Esophagus squamous epithelium (tissue), 5 donors: ENCODE results near the gene PRMT7. TPM values are rescaled to one million over a fixed set of nuclear protein-coding genes. Genes with fewer than 3 reads are reported as not detected.

Source experiments
- DNase-seq: peaks from one replicate; lab custom pipeline; 2025; lab: John Stamatoyannopoulos, UW
- H3K27ac ChIP-seq, 4 donors: fragments of 200-600 bp; sonication (generic); one replicate each; pipeline ENCODE4 v1.5.1; 2016 to 2019; ENCODE audit warnings: mild to moderate bottlenecking in 1 of 4
- H3K27me3 ChIP-seq, 4 donors: fragments of 200-600 bp; sonication (generic); 1 replicate in 3 of 4; 2 replicates in 1 of 4; pipeline versions ENCODE4 v1.5.1 to v1.6.0; 2017 to 2021; ENCODE audit warnings: antibody characterized with exemption in 1 of 4
- H3K36me3 ChIP-seq, 3 donors: fragments of 200-600 bp; sonication (generic); one replicate each; pipeline ENCODE4 v1.5.1; 2016 to 2019
- H3K4me1 ChIP-seq, 3 donors: fragments of 200-600 bp; sonication (generic); one replicate each; pipeline ENCODE4 v1.5.1; 2017 to 2019
- H3K4me3 ChIP-seq, 4 donors: fragments of 200-600 bp; sonication (generic); 1 replicate in 3 of 4; 2 replicates in 1 of 4; pipeline ENCODE4 v1.5.1; 2016 to 2019; ENCODE audit warnings: mild to moderate bottlenecking in 2 of 4, moderate library complexity in 1 of 4
- H3K9me3 ChIP-seq, 3 donors: fragments of 200-600 bp; sonication (generic); one replicate each; pipeline ENCODE4 v1.5.1; 2016 to 2019
- CTCF ChIP-seq, 6 experiments: fragments of 450-650 bp in 4 of 6; fragments of 200-600 bp in 2 of 6; sonication (generic) in 2 of 6; IDR thresholded peaks; one replicate each; pipeline ENCODE4 v1.5.1; 2016 to 2019; ENCODE audit warnings: antibody characterized with exemption in 6 of 6, mild to moderate bottlenecking in 4 of 6, moderate library complexity in 4 of 6
- POLR2A ChIP-seq, 4 donors: fragments of 450-650 bp; IDR thresholded peaks; one replicate each; pipeline ENCODE4 v1.6.1; 2017; ENCODE audit warnings: antibody characterized with exemption in 4 of 4, mild to moderate bottlenecking in 4 of 4, moderate library complexity in 3 of 4
- WGBS, 2 donors: methylation state at CpG; one replicate each; pipeline ENCODE4 v1.1.5; 2018; 5-methylcytosine and 5-hydroxymethylcytosine counted together
- intact Hi-C: fragments of 100-400 bp; cut with DNase I; formaldehyde crosslinking; loops from one replicate; pipeline ENCODE4 v1.15.0; 2022
- total RNA-seq, 4 donors: library from RNA; depleted of rRNA; stranded (reverse); fragments of >200 nt; gene quantifications; one replicate each; pipeline ENCODE4 v1.1.0, GENCODE V29; 2016
- donor health status: DM: yes; HTN: yes; CAD: no.

Gene PRMT7
- total RNA-seq, 4 donors from 2014 or later: 15.2 to 35.7 (median 21.2) TPM

GRCh38 chr16:68338326-68339119, 27.7 kb downstream of the PRMT7 start:
- 82 to 93% methylated on average over 15 to 16 of the region's 16 CpGs for WGBS, 2 donors
- Histone ChIP-seq H3K9me3 (no peaks in the 10 kb centered on the region), H3K36me3 (peaks cover 7 to 76% (median 16%) of the 10 kb centered on the region in 3 donors), H3K27me3 (no peaks in the 10 kb centered on the region), H3K4me1 (peaks cover 0 to 13% (median 5%) of the 10 kb centered on the region in 3 donors), H3K4me3 (no peak overlapping the region), H3K27ac (no peak overlapping the region)
- no peak for TF ChIP-seq POLR2A (IDR thresholded peaks at IDR 0.05)
- no peak for TF ChIP-seq CTCF (IDR thresholded peaks at IDR 0.05)
- DNase-seq: no peak
- intact Hi-C loops: no loop called here

- WGBS, 2 donors: 94% methylated on average over 10 to 12 of the region's 13 CpGs
- H3K4me3 ChIP-seq: no peak overlapping the region
- H3K9me3 ChIP-seq: no peaks in the 10 kb centered on the region
- intact Hi-C loops: no loop called here
- H3K27me3 ChIP-seq: no peaks in the 10 kb centered on the region
- H3K36me3 ChIP-seq: peaks cover 7 to 83% (median 16%) of the 10 kb centered on the region in 3 donors
- TF ChIP-seq POLR2A (IDR thresholded peaks at IDR 0.05): no peak
- no peak for DNase-seq
- H3K4me1 ChIP-seq: peaks cover 0 to 7% (median 2%) of the 10 kb centered on the region in 3 donors
- H3K27ac ChIP-seq: no peak overlapping the region
These were observed 28.4 kb downstream of the PRMT7 start for GRCh38 chr16:68339214-68339613.

GRCh38 chr16:68342620-68343019, 31.8 kb downstream of the PRMT7 start:
- Histone ChIP-seq H3K4me1 (no peaks in the 10 kb centered on the region), H3K27me3 (no peaks in the 10 kb centered on the region), H3K36me3 (peaks cover 16 to 94% (median 21%) of the 10 kb centered on the region in 3 donors), H3K9me3 (no peaks in the 10 kb centered on the region), H3K27ac (no peak overlapping the region), H3K4me3 (no peak overlapping the region)
- no peak for TF ChIP-seq CTCF (IDR thresholded peaks at IDR 0.05)
- TF ChIP-seq POLR2A (IDR thresholded peaks at IDR 0.05): no peak
- WGBS, 2 donors: 49 to 75% methylated on average over 4 of the region's 7 CpGs
- intact Hi-C loops: no loop called here
- no peak for DNase-seq

- no peaks in the 10 kb centered on the region for H3K9me3 ChIP-seq
- no peak overlapping the region for H3K4me3 ChIP-seq
- H3K36me3 ChIP-seq: peaks cover 16 to 94% (median 21%) of the 10 kb centered on the region in 3 donors
- DNase-seq: no peak
- H3K27ac ChIP-seq: no peak overlapping the region
- TF ChIP-seq CTCF (IDR thresholded peaks at IDR 0.05) (no peak), POLR2A (IDR thresholded peaks at IDR 0.05) (no peak)
- intact Hi-C loops: no loop called here
- H3K4me1 ChIP-seq: no peaks in the 10 kb centered on the region
- no peaks in the 10 kb centered on the region for H3K27me3 ChIP-seq
- 88 to 96% methylated on average over 5 to 7 of the region's 7 CpGs for WGBS, 2 donors
These were observed 32.3 kb downstream of the PRMT7 start for GRCh38 chr16:68343137-68343536.

- peaks cover 18 to 94% (median 21%) of the 10 kb centered on the region in 3 donors for H3K36me3 ChIP-seq
- no peaks in the 10 kb centered on the region for H3K4me1 ChIP-seq
- no peaks in the 10 kb centered on the region for H3K27me3 ChIP-seq
- no peak for DNase-seq
- TF ChIP-seq CTCF (IDR thresholded peaks at IDR 0.05) (no peak), POLR2A (IDR thresholded peaks at IDR 0.05) (no peak)
- H3K9me3 ChIP-seq: no peaks in the 10 kb centered on the region
- intact Hi-C loops: no loop called here
- H3K27ac ChIP-seq: no peak overlapping the region
- H3K4me3 ChIP-seq: no peak overlapping the region
- 76 to 84% methylated on average over 11 of the region's 11 CpGs for WGBS, 2 donors
These were observed 33.4 kb downstream of the PRMT7 start for GRCh38 chr16:68344252-68344651.
